Right ventricle myocardium superior (tissue), 1 donor: Measurements from ENCODE around the gene TNFRSF25. TPM values are rescaled to one million over a fixed set of nuclear protein-coding genes. Genes with fewer than 3 reads are reported as not detected.

Experiments
- ATAC-seq: fragments of 200-7000 bp; cut with Tn5 transposase; one replicate; pipeline ENCODE4 v1.9.1; 2020; ENCODE audit warnings: mild to moderate bottlenecking; ENCODE audit not compliant: poor library complexity
- DNase-seq: peaks from one replicate; pipeline ENCODE4 v3.0.0-alpha.2; 2020
- intact Hi-C: fragments of 100-400 bp; cut with DNase I; formaldehyde crosslinking; loops from one replicate; pipeline ENCODE4 v1.11.2; 2022
- total RNA-seq: library from RNA; stranded (reverse); fragmentation: NEBNext Ultra II Directional; extraction: Animal tissue kit (Norgen Biotek cat#: 25700); gene quantifications from one replicate; pipeline ENCODE4 v1.2.1, GENCODE V29; 2021
- donor health status: DM: no; HTN: yes; CAD: no; lungs with severe emphysema.

TNFRSF25 gene
- total RNA-seq, 1 donor from 2014 or later: 13.7 TPM

DNA sequence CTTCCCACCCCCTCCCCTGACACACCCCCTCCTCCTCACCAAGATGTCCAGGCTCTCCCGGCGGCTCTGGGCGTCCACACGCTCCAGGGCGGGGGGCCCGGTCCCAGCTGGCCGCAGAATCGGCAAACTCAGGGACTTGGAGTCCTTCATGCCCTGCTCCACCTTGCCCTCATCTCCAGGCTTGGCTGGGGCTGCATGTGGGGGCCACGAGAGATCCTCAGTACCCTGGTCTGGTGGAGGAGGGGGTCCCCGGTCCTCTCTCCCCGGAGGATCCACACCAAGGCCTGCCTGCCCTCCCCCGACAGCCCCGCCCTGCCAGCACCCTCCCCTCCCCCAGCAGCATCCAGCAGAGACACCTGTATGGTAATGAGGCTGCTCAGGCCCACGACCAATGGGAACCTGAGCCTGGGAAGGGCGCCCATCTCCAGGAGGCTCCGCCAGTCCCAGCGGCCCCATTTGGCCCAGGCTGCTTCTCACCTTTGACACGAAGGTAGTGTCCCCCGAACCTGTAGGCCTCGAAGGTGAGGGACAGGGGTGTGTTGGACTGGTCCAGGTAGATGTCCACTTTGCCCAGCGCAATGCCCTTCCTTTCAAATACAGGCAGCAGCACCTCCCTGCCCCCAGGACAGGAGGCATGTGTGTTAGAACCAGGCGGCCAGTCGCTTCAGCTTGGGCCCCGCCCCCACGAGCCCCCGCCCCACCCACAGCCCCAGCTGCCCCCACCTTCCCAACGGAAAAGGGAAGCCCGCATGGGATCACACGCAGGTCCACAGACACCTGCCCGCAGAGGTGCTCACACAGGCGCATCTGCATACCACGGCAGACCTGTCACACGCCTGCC is 8.2 kb upstream of the TNFRSF25 start:
- intact Hi-C loops: no loop called here
- no peak for DNase-seq
- no peak for ATAC-seq

DNA sequence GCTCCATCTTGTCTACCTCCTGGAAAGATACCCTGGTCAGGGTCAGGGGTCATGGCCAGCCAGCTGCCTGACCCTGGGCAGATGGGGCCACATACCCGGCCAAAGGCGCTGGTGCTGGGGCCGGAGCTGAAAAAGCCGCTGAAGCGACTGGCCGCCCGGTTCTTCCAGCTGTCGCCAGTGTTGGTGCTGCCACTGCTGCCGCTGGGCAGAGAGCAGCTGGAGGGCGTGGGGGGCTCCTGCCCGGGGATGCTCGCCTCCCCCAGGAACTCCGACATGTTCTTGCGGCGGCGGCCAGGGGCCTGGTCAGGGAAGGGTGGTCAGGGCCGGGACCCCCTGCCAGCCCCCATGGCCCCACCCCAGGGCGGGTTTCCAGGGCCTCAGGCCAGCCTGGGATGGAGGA is 7.2 kb upstream of the TNFRSF25 start:
- ATAC-seq (no peak), DNase-seq (no peak)
- intact Hi-C loops: no loop called here

DNA sequence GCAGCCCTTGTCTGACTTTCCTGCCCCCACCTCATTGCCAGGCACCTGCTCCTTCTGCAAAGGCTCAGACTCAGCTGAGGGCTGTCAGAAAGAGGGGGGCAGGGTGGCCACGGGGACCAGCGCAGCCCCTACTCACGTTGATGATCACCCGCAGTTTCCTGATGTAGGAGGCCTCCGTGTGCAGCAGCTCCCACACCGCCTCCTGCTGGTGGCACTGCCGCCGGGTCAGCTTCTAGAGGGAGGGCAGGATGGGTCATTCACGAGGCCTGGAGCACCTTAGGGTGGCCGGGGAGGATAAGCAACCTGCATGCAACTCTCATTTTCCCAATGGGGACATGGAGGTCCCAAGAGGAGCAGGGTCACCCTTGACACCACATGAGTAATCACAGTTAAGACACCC is 6.4 kb upstream of the TNFRSF25 start:
- no peak for DNase-seq
- intact Hi-C loops: no loop called here
- no peak for ATAC-seq

DNA sequence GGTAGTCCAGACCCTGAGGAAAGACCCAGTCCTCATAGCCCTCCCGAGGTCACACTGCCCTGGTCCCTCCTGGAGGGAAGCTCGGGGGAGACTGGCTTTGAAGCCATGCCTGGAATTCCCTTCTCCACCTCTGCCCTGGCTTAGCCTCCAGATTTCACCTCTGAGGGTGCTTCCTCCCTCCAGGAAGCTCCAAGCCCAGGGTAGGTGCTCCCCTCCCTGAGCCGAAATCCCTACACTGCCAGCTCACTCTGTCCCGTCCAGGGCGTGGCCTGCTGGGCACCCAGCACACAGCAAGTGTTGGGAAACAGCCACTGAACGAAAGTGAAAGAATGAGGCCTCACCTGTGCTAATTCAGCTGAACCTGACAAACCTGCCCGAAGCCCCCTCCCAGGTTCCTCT is 6.0 kb upstream of the TNFRSF25 start:
- ATAC-seq: no peak
- intact Hi-C loops: no loop called here
- DNase-seq: no peak

DNA sequence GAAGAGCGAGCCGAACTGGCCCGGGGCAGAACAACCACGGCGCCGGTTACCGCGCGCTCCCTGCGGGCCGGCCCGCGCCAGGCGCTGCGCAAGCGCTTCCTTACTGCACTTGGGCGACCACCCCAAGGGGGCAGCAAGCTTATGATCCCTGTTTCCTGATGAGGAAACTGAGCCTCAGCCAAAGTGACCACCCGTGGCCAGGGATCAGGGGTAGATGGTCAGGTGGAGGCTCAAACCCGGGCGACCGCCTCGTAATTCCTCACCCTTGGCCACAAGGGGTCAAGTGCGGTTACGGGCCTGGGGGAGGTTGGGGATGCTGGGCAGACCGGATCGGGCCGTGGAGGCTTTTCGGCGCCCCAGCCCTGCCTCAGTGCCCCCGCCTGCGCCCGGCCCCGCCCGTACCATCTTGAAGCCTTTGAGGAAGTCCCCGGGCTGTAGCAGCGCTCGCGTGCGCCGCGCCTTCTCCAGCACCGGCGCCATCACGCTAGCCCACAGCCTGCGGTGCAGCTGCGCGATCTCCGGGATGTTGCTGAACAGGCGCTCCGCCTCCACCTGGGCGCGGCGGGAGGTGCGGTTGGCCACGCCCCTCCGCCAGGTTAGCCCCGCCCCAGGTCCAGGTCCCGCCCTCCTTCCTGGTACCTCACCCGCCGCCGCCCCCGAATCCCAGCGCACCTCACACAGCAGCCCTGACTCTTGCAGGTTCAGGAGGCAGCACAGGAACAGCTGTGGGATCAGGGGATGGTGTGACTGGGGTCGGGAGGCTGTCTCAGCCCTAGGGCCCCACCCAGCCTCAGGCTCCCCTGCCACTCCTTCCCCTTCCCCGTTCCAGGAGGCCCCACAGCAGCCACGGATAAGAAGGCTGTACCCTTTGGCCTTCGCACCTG is 5.4 kb upstream of the TNFRSF25 start:
- DNase-seq (no peak), ATAC-seq (no peak)
- intact Hi-C loops: no loop called here

DNA sequence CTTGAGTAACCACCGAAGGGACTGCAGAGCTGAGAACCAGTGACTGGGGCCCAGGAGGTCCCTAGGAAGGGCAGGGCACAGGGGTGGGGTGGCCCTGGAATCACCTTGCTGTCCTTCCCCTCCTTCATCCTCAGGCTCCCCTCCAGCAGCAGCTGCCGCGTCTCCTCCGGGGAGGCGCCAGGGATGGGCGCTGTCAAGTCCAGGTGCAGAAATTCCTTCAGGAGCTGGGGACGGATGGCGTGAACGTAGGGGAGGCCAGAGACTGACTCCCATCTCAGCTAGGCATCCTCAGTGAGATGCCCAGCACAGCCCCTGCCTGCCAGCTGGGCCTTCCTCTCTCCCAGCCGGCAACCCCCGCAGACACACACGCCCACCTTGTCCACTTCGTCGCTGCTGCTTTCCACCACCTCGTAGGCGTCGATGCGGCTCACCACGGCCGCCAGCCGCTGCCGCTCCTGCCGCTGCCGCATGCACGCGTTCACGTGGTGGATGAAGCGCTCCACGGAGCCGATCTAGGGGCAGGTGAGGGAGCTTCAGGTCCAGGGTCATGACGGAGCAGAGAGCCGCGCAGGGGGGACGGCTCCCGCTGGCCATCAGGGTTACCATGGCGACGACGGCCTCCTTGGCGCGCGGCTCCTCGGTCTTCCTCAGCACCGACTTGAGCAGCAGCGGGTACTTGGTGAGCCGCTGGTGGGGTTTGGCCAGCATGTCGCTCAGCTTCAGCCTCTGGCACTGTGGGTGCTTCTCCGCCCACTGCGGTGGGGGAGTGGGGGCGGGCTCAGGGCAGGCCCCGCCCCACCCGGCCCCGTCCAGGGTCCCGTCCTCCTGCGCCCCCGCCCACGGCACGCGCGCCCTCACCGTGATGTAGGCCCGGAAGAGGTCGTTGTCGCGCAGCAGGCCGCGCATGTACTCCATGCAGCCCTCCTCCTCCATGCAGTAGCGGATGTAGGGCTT is 4.4 kb upstream of the TNFRSF25 start:
- ATAC-seq (no peak), DNase-seq (no peak)
- intact Hi-C loops: no loop called here

DNA sequence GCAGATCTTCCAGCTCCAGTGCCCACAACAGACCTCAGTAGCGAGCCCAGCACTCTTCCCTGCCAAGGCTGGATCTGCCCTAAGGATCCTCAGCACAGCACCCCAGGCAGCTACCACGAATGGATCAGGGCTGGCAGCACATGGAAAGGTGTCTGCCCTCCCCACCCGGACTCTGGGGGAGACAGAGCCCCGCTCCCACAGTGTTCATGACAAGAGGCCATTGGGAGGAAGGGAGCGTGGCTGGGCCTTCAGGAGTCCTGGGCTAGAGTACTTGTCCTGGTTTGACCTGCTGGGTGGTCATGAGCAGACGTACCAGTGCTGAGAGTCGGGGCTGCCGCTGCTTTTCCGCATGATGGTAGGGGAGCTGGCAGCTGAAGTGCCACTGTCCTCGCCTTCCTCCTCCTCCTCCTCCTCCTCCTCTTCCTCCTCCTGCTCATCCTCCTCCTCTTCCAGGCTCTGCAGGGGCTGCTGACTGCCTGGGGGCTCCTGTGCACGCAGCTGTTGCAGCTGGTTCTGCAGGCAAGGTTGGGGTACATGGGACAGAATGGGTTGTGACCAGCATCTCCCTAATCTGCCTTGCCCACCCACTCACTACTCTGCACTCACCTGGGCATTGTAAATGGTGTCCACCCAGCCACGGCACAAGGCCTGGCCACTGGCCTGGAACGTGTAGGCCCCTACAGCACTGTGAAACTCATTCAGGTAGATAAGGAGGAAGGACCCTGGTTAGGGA is 2.9 kb upstream of the TNFRSF25 start:
- DNase-seq (no peak), ATAC-seq (no peak)
- intact Hi-C loops: no loop called here

DNA sequence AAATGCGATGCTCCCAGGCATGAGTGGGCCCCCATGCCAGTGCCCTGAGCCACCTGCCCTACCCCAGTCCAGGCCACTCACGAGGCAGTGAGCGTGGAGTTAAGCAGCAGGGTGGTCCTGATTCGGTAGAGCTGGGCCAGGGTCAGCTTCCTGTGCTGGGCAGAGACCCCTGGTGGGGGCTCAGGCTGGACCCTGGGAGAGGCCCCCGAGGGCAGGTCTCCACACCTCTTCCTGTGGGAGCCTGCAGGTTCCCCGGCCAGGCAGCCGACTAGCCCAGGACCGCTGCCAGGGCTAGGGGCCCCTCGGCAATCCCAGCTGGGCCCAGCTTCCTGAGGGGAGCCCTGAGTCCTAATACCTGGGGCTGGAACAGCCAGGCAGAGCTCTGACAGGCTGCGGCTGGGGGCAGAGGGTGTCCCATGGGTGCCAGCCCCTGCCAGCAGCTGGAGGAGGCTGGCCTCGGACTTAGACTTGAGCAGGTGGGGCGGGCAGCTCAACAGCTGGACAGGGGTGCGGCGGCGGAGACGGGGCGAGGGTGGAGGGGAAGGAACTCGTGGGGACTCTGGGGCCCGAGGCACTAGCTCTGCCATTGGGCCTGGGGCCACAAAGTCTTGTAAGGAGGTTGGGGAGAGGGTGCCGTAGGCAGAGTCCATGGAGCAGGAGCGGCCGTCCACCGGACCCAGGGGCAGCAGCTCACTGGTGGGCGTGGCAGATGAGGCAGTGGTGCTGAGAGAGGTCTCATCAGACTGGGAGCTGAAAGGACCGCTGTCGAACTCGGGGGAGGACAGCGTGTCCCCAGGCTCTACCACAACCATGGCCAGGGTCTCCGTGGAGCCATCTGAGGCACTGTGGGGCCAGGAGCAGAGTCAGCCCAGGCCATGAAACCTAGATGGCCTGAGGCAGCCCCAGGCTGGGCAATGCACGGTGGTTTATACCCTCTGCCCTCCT is 2.0 kb upstream of the TNFRSF25 start:
- ATAC-seq (no peak), DNase-seq (no peak)
- intact Hi-C loops: no loop called here

DNA sequence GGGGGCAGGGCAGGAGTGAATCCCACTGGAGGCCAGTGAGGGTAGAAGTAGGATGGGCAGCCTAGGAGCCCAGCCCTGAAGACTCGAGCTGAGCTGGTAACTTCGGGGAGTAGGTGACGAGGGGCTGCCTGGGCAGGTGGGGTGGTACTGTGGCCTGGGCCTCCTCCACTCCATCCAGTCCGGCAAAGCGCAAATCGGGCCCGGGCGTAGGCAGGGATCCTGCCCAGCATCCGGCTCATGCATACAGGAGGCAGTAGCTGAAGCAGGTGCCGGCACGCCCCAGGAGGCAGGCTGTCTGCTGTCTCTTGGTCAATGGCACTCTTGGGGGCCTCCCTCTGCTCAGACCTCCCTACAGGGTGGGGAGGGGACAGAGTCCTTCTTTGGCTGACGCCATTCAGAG is 1.3 kb upstream of the TNFRSF25 start:
- DNase-seq (no peak), ATAC-seq (no peak)
- intact Hi-C loops: no loop called here

DNA sequence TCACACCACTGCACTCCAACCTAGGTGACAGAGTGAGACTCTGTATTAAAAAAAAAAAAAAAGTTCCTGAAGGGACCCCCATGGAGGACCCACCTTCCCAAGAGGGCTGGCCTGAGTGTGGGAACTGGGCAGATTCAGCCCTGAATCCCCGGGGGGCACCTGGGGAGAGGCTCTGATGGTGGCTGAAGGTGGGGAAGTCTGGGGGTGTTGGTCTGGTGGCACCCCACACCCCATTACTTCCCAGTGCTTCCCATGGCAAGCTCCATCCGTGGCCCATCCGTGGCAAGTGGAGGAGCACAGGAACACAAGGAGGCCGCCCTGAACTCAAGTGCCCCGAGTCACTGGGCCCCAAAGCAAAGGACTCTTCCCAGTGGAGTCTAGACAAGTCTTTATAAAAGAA is 778 bp upstream of the TNFRSF25 start:
- DNase-seq (no peak), ATAC-seq (no peak)
- intact Hi-C loops: no loop called here

DNA sequence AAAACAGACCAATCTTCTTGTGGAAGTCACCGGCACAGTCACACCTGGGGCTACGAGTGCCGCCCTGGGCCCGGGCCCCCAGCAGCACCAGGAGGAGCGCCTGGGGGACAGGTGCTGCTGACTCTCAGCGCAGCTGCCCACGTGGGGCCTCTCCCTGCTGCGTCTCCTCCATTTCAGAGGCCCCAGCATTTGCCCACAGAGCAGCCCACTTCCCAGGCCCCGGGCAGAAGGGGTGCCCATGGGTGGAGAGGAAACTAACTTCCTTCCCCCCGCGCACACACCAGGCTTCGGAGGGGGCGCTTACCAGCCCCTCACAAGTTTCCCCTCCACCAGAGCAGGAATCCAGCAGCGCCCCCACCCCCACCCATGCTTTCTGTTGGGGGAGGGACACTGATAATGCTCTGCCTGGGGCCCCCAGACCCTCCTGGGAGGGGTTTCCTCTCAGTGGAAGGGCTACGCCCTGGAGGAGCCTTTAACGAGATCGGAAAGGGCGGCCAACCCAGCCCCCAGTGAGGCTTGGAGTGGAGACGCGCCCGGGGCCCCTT is 440 bp downstream of the TNFRSF25 start:
- intact Hi-C loops: no loop called here
- ATAC-seq (no peak), DNase-seq (no peak)

DNA sequence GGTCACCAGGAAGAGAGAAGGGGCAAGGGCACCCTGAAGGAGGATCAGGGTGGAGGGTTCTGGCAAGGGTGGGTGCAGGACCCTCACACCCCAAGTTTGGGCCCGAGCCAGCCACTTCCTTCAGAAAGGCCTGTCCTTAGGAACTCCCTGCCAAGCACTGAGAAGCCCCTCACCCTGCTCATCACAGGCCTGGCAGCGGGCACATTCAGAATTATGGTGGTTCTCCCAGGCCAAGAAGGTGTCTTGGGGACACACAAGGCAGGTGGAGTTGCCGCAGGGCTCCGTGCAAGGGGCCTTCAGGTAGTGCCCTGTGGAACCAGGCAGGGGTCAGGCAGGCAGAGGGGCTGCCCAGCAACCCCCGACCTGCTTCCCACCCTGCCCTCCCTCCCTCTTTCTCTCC is 1.1 kb downstream of the TNFRSF25 start:
- intact Hi-C loops: no loop called here
- ATAC-seq (no peak), DNase-seq (no peak)

DNA sequence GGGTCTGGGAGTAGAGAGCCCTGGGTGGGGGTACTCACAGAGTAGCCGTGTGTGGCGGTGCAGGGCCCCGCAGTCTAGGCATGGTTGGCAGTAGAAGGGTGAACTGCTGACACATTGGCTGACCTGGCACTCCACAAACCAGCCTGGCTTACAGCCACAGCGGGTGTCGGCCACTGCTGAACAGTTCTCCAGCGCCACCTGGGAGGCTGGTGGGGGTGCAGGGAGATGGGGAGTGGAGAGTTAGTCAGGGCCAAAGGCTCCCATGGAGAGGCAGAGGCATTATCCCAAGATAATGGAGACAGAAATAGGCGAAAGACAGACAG is 1.5 kb downstream of the TNFRSF25 start:
- ATAC-seq: peak; percentile 79
- intact Hi-C loops: no loop called here
- peak; percentile 85 for DNase-seq

DNA sequence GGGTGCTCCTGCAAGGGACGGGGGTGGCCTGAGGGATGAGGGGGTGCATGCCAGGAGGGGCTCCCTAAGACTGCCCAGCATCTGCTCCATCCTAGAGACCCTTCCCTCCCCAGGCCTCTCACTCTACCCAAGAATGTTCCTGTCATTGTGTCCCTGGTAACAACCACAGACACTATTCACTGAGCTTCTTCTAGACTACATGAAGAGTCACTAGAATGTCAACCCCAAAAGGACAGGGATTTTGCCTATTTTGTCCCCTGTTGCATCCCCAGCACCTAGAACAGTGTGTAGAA is 2.9 kb downstream of the TNFRSF25 start:
- no peak for ATAC-seq
- no peak for DNase-seq
- intact Hi-C loops: no loop called here

DNA sequence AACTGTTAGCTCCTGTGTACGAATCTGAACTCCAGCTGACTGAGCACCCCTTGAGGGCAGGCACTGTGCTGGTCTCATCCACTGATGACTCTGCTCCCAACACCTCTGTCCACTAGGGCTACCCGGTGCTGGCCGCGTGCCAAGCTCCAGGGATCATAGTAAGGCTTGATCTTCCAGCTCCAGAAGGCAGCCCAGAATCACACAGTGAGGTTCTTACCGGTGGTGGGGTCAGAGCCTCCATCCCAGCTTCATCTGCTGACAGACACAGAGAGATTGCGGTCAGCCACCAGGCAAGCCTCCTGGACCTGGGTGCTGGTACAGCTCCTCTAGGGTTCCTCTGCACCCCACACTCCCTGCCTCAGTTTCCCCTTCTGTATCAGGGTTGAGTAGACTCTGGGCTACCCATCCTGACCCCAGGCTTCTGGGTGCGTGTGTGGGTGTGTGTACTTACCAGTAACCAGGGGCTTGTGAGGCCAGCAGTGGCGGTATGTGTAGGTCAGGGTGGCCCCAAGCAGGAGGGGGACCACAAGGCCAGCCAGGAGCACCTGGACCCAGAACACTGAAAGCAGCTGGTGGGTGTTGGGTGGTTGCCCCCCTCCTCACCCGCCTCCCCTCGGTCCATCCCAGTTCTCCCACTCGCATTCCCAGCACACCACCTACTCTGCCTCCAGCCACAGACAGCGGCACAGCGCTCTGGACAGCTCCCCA is 3.4 kb downstream of the TNFRSF25 start:
- intact Hi-C loops: no loop called here
- ATAC-seq (no peak), DNase-seq (no peak)

DNA sequence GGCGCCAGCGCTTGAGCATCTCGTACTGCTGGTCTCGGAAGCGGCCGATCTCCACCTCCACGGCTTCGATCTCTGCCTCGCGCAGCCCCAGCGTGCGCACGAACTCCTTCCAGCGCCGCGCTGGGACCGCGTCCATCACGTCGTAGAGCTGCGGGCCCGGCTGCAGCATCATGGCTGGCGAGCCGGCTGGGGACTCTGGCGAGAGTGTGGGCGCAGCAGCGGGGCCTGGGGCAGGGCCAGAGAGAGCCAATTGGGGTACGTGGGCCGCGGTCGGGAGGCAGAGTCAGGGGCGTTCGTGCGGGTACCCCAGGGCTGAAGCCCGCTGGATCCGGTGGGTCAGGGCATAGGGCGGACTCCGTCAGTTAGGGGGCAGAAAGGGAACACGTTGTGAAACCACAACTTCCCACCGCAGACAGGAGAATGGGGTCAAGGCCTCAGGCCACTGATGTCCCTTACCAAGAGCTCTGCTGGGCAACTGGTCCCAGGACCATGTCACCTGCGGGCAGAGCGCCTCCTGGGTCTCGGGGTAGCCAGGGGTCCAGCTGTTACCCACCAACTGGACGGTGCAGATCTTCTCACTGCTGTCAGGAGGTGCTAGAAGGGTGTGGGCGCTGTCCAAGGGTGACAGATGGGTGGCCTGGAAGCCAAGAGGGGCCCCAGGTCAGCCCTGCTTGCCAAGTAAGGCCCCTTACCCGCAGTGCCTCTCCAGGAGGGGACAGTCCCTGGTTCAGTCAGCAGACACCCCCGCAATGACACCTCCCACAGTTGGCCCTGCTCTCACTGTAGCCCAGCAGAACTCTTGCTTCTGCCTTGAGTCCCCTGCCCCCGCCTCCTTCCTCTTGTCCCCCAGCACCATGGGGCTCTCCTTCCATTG is 4.2 kb downstream of the TNFRSF25 start:
- intact Hi-C loops: no loop called here
- no peak for ATAC-seq

More for the DNA sequence above, 4.2 kb downstream of the TNFRSF25 start:
- no peak for DNase-seq
